Posterior vena cava (tissue), 2 donors: ENCODE results near the gene PCSK2. TPM values are rescaled to one million over a fixed set of nuclear protein-coding genes. Genes with fewer than 3 reads are reported as not detected.

ENCODE experiments used
- DNase-seq: peaks from one replicate; pipeline ENCODE4 v3.0.0-alpha.2; 2020; ENCODE audit warnings: low spot score
- intact Hi-C, 2 donors: fragments of 100-400 bp; cut with DNase I; formaldehyde crosslinking; loops; one replicate each; pipeline versions ENCODE4 v1.14.1 to v1.14.2; 2022 to 2023
- total RNA-seq, 2 donors: library from RNA; stranded (reverse); fragmentation: NEBNext Ultra II Directional; extraction: Animal tissue kit (Norgen Biotek cat#: 25700); gene quantifications; one replicate each; pipeline ENCODE4 v1.2.1, GENCODE V29; 2021
- donor health status: DM: yes; HTN: yes; CAD: no.
- donor health status: DM: yes; HTN: yes; CAD: no.

The PCSK2 gene
- total RNA-seq, 2 donors from 2014 or later: 0.24 to 0.32 TPM

DNA sequence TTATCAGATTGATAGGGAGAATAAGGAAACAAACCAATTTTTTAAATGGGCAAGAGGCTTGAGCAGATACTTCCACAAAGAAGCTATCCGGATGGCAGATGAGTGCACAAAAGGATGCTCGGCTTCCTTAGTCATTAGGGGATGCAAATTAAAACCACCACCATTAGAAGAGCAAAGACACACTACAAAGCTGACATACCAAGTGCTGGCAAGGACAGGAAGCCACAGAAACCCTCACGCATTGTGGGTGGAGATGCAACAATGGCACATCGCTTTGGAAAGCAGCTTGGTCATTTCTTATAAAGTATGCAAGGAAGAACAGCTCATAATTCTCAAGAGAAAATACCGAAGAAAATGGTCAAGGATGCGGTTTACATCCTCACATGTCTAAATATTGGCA is 284.6 kb downstream of the PCSK2 start:
- DNase-seq: peak; percentile 9
- intact Hi-C loops: no loop called here

DNA sequence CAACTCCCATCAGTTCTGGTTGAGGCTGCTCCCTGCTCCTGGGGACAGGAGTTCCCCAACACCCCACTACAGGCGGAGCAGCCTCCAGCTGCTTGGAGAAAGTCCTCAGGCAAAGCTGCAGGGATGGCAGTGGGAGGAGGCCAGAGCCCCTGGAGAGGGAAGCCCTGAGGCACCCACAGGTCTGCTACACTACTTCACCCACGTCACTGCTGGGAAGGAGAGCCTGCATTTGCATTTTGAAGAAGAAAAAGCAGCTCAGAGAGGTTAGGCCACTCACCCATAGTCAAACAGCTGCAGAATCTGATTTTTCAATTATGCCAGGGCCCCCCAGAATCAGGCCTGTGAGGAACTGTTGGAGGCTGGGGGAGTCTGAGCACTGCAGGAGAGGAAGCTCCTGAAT is 287.1 kb downstream of the PCSK2 start:
- intact Hi-C loops: no loop called here

DNA sequence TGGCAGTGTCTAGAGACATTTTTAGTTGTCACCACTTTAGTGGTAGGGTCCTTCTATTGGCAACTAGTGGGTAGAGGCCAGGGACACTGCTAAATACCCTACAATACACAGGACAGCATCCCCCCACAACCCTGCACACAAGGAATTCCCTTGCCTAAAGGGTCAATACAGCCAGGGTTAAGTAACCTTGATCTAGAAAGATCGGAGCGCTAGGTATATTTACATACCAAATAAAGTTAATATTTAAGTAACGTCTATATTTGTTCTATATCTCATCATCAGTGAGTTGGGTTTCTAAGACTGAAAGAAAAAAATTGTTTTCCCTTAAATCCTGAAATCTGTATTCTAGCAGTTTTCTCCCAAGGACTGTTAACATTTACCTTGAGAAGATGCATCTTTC is 288.2 kb downstream of the PCSK2 start:
- no peak for DNase-seq
- intact Hi-C loops: no loop called here

More for the DNA sequence above, 287.1 kb downstream of the PCSK2 start:
- DNase-seq: peak; percentile 44

- DNase-seq: peak; percentile 36
- intact Hi-C loops: no loop called here
These were observed 291.7 kb downstream of the PCSK2 start for GRCh38 chr20:17518339-17519052.

DNA sequence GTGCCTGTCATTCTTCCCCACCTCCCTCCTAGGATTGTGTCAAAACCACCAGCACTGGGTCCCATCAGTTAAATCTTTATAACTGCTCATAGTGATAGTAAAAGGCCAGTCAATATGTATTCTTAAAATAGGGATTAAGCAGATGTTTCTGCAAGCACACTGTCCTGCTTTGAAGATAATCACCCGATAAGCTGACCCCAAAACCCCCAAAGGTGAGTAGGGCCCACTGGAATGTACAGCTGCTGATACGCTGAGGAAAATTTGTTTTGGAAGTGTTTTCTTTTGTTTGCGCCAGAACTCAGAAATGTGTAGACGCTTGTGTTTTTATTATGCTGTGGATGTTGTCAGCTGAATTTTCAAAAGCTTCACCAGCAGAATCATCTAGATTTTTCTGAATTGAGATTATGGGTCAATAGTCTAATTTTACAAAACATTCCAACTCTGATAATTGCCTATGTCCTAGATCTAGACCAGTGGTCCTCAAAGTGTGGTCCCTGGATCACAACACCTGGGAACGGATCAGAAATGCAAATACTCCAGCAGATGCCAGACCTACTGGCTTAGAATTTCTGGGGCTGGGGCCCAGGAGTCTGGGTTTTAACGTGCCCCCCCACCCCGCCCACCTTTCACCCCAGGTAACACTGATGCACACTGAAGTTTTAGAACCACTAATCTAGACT is 292.9 kb downstream of the PCSK2 start:
- DNase-seq: no peak
- intact Hi-C loops: no loop called here

GRCh38 chr20:17520583-17520982 is 293.7 kb downstream of the PCSK2 start:
- intact Hi-C loops: no loop called here
- DNase-seq: no peak

DNA sequence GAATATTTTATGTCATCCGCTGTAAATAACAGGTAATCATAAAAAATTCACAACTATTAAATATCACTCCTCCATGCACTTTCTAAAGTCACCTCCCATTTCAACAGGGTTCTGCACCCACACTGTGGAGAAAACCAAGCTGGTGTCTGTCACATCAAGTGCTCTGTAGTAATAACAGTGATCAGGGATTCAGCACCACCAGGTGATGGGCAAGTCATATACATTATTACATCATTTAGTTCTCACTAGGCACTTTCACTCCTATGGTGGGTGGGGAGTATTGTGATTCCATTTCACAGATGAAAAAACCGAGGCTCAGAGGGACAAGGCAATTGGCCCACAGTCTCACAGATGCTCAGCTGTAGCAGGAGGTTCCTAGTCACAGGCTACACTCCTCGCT is 295.7 kb downstream of the PCSK2 start:
- intact Hi-C loops: no loop called here
- no peak for DNase-seq

GRCh38 chr20:17523326-17523725 is 296.5 kb downstream of the PCSK2 start:
- no peak for DNase-seq

DNA sequence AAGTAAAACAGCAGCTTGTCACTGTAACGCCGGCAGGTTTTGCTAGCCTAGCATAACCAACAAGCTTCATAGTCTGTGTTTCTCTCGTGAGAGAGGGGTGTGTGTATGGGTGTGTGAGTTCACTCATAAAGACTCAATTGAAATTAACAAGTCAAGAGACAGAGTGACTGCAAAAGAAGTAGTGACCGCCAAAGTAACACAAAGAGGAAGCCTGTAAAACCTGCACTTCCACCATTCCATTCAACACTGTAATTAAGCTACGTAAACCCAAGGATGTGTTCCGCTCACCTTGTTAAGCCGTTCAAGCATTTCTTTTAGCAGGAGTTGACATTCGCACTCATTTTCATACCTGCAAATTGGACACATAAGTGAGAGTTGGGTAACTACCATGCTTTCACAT is 297.7 kb downstream of the PCSK2 start:
- intact Hi-C loops: no loop called here
- DNase-seq: no peak

More at GRCh38 chr20:17523326-17523725, 296.5 kb downstream of the PCSK2 start:
- intact Hi-C loops: no loop called here

GRCh38 chr20:17525132-17525531 is 298.3 kb downstream of the PCSK2 start:
- intact Hi-C loops: no loop called here

GRCh38 chr20:17525650-17526049 is 298.8 kb downstream of the PCSK2 start:
- no peak for DNase-seq
- intact Hi-C loops: no loop called here

More at GRCh38 chr20:17525132-17525531, 298.3 kb downstream of the PCSK2 start:
- DNase-seq: no peak

- no peak for DNase-seq
- intact Hi-C loops: no loop called here
These were observed 302.7 kb downstream of the PCSK2 start for GRCh38 chr20:17529586-17529985.

- DNase-seq: no peak
- intact Hi-C loops: loop anchor here in 1 of 2 donors (10.0 kb wide), 1 partner anchor 375 kb away; no protein-coding TSS in a partner anchor
These were observed 303.3 kb downstream of the PCSK2 start for GRCh38 chr20:17530153-17530552.

- DNase-seq: peak; percentile 84
- intact Hi-C loops: loop anchor here in 1 of 2 donors (10.0 kb wide), 1 partner anchor 374 kb away; no protein-coding TSS in a partner anchor
These were observed 304.1 kb downstream of the PCSK2 start, which contains the start of gene BFSP1 for GRCh38 chr20:17530716-17531664. Gene BFSP1, minus strand, starts transcription at chr20:17531379. Its CDS starts 50 bp downstream, at chr20:17531329.

DNA sequence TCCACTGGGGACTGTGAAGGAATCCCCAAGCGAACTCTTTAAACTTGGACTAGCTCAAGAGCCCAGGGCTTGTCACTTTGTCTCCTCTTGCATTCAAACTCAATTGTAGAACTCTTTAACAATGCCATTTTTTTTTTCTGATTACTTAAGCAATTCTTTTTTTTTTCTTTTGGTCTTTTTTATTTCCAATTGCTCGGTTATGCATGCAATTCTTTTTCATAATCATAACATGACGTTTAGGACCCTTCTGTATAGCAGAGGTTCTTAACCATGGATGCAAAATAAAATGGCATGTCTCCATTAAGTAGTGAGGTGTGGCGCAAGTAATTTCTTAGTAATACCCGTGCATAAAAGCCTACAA is 304.8 kb downstream of the PCSK2 start:
- intact Hi-C loops: loop anchor here in 1 of 2 donors (10.0 kb wide), 1 partner anchor 373 kb away; no protein-coding TSS in a partner anchor
- DNase-seq: no peak

DNA sequence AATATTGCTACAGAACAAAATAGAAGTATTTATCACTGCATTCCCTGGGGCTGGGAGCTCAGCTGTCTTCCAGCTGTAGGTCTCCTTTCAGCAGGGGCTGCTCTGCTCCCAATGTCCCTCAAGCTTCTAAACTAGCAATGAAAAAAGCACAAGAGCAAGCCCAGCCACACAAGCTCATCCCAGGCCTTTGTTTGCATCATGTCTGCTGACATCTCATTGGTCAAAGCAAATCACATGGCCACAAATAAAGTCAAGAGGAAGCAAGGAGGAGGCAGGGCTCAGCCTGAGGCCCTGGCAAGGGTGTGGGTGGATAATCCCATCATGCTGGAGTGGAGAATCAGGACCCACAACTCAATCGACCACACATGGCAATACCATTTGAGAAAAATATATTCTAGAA is 306.6 kb downstream of the PCSK2 start:
- DNase-seq: no peak
- intact Hi-C loops: loop anchor here in 1 of 2 donors (10.0 kb wide), 1 partner anchor 371 kb away; no protein-coding TSS in a partner anchor

DNA sequence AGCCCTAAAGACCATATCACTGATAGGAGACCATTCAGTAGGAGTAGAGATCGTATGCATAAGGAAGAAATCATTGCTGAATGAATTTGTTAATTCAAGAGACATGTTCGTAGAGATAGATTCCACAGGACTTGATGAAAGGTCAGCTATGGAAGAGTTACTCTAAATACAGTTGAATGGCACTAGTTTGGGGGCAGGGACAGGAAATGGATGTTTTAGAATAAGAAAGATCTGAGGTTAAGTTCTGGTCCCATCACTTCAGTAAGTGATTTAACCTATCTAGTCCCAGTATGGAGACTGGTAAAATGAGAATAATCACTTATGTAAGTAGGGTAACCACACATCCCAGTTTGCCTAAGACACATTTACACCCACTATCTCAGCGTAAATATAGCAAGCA is 307.2 kb downstream of the PCSK2 start:
- DNase-seq: no peak
- intact Hi-C loops: loop anchor here in 1 of 2 donors (10.0 kb wide), 1 partner anchor 371 kb away; no protein-coding TSS in a partner anchor
